GM18520 (cell line): ENCODE results near the gene OTOG.

Experiments used
- ATAC-seq: cut with Tn5 transposase; IDR thresholded peaks from one replicate; pipeline ENCODE4 v1.9.1; 2021; ENCODE audit not compliant: unreplicated experiment

OTOG gene

DNA sequence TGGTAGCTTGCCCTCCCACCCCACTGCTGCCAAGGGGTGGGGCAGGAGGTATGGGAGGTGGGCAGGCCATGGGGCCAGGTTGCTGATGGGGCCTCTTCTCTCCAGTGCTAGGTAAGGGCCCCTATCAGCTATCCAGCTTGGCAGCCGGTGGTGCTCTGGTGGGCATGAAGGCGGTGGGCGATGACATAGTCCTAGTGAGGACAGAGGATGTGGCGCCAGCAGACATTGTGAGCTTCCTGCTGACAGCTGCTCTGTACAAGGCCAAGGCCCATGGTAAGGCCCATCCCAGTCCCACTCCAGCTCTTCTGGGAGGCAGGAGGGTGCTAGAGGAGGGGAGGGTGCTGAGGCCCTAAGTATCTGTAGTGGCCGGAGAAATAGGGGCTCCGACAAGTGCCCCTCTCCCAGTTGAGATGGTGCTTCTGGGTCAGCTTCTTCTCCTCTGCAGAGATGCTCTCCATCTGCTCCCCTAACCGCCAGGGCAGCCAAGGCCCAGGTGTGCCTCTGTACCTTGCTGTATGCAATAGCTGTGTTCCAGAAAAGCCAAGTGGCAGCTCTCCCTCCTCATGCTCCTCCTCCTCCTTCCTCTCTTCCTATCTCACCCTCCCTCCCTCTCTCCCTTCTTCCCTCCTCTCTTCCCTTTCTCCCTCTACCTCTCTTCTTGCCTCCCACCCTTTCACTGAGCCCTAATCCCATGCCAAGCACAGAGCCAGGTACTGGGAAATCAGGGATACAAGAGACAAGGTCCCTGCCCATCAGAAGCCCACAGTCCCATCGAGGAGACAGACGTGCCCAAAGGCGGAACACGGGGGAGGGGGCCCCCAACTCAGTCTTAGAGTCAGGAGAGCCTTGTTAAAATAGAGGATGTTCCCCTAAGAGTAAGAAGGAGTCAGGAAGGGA, 55.3 kb downstream of the OTOG start:
- no peak for ATAC-seq

DNA sequence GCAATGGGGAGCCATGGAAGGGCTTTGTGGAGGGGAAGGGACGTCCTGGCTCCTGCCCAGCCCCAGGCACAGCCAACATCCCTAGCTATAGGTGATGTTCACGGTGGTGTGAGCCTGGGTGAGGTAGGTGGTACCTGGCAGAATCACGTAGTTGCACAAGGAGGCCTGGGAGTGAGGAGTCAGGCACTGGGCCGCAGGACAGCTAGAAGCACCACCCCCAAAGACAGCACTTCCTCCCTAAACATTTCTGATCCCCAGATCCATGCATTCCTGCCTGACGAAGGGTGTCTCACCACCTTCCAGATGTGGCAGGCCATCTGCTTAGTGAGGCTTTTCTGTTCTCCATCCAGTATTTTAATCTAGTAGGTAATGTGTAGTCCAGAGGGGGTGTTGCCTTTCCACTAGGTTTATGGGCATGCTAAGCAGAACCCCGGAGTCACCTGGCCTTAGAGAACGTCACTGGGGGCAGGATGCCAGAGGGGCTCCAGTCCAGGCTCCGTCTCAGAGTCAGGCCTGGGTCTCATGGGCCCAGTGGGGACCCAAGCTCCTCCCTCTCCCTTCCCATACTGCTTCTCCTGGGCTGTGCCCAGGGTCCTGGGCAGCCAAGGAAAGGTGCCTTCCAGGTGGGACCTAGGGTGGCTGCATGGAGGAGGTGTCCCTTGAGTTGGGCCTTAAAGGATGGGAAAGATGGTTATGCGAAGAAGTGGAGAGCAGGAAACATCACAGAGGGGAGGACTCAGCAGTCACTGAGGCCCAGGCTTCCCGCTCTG, 56.2 kb downstream of the OTOG start:
- no peak for ATAC-seq

DNA sequence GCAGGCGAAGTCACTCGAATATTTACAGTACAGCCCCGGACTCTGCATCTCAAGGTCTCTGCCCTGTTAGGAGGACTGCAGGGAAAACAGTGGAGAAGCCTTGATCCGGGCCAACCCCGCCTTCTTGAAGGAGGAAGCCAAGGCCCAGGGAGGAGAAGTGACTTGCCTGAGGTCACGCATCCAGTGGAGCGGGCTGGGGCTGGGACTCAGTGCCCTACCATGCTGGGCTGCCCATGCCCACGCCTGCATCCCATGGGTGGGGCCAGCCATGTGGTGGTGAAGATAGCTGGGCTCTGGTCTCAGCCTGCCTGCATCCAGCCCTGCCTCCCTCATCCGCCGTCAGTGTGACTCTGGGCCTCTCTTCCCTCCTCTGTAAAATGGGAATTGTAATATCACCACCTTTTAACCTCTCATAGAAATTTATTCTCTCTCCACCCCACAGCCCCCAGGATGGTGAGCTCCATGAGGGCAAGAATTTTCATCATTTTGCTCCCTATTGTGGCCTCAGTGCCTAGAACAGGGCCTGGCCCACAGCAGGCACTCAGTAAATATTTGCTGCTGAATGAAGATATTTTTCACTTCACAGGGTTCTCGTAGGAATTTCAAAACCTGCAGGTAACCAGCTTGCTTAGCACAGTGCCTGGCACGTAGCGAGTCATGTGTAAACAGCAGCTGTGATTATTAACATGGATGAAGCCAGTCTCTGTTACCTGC, 57.3 kb downstream of the OTOG start:
- ATAC-seq = no peak

DNA sequence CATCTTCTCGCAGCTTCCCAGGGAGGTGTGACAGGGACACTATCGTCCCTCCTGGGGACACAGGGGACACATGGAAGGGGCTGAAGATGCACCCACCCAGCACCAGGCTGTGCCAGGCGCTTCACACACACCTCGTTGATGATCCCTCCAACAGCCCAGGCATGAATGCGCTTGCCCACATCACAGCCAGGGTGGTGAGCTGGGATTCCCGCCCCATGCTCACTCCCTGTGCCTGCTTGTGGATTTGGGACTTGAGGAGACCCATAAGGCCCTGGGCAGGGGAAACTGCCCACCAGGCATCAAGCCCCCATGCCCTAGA, 57.8 kb downstream of the OTOG start:
- no peak for ATAC-seq

DNA sequence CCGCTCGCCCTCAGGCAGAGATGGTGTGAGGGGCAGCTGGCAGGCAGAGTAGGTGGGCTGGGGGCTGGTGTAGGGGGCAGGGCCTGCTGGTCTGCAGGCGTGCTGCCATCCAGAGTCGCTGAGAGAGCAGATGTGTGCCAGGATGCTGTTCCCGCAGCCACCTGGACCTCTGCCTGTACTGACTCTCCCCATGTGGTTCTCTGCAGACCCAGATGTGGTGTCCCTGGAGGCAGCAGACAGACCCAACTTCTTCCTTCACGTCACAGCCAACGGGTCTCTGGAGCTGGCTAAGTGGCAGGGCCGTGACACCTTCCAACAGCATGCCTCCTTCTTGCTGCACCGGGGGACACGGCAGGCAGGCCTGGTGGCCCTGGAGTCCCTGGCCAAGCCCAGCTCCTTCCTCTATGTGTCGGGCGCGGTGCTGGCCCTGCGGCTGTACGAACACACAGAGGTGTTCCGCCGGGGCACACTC, 58.6 kb downstream of the OTOG start:
- ATAC-seq = no peak

DNA sequence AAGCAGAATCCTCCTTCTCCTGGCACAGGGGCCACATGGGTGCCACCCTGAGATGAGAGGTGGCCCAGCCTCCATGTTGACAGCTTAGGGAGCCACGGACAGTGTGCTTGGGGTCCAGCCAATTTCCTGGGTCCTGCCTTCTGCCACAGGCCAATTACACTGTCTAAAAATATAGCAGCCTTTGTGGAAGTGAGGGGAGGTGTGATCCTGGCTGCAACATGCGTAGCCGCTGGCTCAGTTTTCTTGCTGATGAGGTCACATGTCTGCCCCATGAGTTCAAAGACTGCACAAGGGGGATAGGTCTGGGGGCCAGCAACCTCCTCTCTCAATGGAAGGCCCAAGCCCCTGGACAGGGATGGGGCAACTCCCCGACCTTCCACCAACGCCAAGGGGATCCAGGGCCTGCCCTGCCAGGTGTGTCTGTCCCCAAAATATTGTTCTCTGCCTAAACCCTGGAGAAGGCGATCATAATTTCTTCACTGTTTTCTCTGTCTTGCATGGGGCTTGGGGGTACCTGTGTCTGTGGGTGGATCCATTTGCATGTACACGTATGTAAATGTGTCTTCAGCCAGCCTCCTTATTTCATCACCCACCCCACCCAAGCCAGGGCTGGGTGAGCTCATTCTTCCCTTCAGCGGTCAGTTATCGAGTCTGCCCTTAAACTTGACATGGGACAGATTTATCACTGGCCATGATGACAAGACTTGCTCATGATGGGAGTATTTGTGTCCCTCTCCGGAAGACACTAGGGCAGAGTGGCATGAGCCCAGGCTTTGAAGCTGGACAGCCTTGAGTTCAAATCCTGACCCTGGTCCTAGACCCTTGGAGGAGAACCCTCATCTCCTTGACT, 59.4 kb downstream of the OTOG start:
- no peak for ATAC-seq

DNA sequence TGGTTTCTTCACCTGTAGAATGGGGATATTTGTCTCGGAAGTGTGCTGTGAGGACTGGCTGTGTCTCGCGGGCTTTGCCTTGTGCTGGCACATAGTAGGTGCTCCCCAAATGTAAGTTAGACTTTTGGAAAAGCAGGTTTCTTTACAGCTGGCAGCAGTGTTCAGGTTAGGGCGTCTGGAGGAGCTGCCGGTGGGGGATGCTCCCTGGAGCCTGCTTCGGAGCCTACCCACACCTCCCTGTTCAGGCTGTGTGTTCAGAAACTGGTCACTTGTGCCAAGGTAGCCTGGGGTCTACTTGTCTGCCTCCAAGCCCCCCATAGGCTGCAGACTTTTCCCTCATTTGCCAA, 60.0 kb downstream of the OTOG start:
- no peak for ATAC-seq

DNA sequence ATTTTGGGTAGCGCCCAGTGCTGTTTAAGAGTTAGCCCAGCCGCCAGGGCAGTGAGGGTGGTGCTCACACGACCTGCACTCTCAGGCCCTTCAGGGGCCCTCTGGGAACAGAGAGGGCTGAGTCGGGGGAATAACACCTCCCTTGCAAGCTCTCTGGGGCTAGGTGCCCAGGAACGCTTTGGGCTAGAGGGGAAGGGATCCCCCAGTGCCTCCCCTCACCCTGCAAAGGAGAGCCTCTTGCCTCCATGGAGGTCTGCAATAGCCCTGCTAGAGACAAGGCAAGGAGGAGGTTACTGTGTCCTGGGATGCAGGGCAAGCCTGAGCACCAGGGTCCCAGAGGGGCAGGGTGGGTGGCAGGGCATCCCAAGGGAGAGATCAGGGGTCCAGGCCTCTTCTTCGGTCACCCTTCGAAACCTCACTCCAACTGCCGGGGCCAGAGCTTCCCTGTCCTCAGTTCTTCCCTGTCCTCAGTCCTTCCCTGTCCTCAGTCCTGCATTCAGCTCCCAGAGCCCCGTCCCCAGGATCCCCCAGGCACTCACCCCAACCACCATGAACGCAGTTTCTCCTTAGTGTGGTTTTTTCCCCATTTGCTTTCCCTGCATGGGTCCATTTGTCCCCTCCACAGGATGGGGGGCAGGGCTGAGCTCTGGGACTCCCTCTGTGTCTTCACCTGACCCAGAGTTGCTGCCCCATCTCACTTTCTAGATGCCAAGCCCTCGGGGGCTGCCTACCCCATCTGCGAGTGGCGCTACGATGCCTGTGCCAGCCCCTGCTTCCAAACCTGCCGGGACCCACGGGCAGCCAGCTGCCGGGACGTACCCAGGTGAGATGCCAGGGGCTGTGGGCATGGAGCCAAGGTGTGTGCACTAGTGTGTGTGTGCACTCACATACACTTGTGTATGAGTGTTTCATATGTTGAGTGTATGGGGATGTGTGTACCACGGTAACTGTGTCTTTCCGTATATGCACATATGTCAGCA, 60.8 kb downstream of the OTOG start:
- ATAC-seq = no peak

DNA sequence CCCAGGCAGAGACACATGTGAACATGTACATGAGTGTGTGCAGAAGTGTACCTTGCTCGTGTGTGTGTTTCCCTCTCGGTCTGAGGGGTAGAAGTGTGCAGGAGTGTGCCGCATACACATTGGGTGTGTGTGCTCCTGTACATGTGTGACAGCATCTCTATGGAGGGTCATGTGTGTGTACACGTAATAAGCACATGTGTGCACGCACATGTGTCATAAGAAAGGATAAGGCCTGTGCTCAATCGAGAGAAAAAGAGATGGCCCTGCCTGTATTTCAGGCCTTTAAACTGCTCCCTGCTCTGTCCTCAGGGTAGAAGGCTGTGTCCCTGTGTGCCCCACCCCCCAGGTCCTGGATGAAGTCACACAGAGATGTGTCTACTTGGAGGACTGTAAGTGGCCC, 61.8 kb downstream of the OTOG start:
- ATAC-seq = no peak

DNA sequence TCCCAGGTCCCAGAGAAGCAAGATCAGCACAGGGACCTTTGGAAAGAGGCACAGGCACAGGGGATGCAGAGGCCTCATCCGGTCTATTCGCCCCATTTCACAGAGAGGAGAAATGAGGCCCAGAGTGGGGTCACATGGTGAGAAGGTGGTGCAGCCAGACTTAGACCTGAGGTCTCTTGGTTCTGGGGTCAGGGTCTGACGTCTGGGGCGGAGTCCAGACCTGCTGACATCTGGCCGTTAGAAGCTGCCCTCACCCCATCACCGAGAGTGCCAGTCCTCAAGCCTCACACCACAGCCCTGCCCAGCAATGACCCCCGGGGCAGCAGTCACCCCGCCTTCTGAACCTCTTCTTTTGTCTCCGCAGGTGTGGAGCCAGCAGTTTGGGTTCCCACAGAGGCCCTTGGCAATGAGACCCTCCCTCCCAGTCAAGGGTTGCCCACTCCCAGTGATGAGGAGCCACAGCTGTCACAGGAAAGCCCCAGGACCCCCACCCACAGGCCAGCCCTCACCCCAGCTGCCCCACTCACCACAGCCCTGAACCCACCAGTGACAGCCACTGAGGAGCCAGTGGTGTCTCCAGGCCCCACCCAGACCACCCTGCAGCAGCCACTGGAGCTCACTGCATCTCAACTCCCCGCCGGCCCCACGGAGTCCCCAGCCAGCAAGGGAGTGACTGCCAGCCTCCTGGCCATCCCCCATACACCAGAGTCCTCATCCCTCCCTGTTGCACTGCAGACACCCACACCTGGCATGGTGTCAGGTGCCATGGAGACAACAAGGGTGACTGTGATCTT, 62.4 kb downstream of the OTOG start:
- no peak for ATAC-seq

DNA sequence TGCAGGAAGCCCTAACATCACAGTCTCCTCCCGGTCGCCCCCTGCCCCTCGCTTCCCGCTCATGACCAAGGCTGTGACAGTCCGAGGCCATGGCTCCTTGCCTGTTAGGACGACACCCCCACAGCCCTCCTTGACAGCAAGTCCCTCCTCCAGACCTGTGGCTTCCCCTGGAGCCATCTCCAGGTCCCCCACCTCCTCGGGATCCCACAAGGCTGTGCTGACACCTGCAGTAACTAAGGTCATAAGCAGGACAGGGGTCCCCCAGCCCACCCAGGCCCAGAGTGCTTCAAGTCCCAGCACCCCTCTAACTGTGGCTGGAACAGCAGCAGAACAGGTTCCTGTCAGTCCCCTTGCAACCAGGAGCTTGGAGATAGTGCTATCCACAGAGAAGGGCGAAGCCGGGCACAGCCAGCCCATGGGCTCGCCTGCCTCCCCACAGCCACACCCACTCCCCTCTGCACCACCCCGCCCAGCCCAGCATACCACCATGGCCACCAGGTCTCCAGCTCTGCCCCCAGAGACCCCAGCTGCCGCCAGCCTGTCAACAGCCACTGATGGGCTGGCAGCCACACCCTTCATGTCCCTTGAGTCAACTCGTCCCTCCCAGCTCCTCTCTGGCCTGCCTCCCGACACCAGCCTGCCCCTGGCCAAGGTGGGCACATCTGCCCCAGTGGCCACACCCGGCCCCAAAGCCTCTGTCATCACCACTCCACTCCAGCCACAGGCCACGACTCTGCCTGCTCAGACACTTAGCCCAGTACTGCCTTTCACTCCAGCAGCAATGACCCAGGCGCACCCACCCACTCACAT, 63.2 kb downstream of the OTOG start:
- ATAC-seq = no peak

DNA sequence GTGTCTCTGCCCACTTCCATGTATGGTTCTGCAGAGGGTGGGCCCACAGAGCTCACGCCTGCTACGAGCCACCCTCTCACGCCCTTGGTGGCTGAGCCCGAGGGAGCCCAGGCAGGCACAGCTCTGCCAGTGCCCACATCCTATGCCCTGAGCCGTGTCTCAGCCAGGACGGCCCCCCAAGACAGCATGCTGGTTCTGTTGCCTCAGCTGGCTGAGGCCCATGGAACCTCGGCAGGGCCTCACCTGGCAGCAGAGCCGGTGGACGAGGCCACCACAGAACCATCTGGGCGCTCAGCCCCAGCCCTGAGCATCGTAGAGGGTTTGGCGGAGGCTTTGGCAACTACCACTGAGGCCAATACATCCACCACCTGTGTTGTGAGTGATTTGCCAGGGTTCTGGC, 64.0 kb downstream of the OTOG start:
- no peak for ATAC-seq

DNA sequence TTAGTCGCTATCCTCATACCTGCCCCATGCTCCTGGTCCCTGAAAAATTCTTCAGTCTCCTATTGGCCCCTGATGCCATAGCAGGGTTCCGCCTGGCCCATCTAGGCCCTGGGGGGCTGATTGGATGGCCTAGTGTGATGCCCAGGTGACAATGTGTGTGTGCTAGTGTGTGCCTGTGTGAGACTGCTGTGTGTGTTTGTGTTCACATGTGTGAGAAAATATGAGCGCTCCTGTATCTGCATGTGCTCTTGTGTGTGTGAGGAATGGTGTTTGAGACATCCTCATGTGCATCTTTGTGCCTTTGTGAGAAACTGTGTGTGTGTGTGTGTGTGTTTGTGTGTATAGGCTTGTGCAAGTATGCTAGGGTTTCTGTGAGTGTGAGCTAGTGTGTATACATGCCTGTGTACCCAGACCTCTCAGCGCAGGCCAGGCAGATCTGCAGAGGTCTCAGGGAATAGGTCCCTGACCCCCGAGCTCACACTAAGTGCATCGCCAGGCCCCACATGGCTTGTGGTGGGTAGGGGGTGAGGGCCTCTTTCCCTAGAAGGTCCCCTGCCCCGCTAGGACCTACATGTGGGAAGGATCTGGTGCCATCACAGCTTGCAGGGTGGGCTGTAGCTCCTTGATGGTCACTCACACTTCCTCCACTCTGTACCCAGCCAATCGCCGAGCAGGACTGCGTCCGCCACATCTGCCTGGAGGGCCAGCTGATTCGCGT, 64.6 kb downstream of the OTOG start:
- no peak for ATAC-seq

DNA sequence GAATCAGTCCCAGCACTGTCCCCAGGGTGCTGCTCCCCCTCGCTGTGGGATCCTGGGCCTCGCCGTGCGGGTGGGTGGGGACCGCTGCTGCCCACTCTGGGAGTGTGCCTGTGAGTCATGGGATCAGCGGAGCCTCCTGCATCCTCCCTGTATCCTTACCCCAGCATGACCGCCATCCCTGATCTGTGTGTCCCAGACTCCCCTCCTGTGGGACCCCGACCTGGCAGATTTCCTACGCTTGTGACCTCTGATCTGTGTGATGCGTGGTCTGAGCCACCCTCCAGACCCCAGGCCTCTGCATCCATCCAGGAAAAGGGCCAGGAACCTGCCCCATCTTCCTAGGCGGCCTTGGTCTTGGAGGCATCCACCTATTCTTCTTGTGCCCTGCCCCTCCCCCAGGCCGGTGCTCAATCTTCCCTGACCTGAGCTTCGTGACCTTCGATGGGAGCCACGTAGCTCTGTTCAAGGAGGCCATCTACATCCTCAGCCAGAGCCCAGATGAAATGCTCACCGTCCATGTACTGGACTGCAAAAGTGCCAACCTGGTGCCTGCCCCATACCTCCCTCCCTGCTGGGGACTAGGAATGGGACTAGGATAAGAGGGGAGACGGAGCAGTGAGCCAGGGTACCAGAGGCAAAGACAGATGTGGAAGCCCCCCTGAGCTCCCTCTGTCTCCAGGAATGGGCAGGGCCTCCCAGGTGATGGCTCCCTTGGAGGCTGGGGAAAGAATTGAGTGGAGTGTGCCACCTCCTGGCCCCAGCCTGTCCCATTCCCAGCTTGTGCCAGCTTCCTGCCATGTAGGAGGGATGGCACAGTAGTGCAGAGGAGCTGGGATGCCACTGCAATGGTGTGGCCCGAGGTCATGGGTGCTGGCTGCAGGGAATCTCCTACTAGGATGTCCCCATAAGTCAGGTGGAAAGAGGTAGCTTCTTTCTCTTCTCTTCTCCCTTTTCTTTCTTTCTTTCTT, 65.4 kb downstream of the OTOG start:
- no peak for ATAC-seq

DNA sequence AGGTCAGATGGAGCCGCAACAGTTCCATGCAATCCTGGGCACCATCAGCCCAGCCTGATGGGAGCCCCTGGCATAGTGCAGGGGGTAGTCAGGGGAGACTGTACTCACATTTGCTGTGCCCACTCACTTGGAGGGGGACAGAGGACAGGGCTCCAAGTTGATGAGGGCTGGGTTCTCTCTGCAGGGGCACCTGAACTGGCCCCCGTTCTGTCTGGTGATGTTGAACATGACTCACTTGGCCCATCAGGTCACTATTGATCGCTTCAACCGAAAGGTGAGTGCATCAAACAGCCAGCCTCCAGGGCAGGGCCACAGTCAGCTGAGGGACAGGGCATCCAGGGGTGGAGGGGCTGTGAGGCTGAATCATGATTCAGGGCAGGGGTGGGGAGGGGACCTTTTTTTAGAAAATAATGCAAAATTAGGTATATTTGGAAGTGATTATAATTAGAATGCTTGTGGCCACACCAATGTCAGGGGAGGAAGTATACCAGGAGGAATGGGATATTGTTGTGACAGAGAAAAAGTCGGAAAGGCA, 66.4 kb downstream of the OTOG start:
- no peak for ATAC-seq

DNA sequence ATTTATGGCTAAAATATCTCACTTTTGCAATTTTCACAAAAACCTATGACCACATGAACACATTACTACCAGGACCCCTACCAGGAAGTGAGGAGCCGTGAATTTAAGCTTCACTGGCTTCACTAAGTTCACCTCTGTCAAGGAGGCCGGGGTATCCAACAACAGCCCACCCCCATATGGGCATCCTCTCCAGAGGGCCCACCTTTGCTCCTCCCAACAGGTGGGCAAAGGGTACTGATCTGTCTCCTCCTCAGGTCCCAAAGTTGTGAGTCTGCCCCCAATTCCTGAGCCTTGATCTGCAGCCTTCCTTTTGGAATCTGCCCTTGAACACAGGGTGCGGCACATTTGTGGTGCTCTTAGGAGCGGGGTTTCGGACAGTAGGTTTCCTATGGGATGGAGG, 66.9 kb downstream of the OTOG start:
- ATAC-seq = no peak
